Adrenal gland (tissue), 12 donors: Measurements from ENCODE around the gene KCNIP3. TPM values are rescaled to one million over a fixed set of nuclear protein-coding genes. Genes with fewer than 3 reads are reported as not detected.

ENCODE experiments used
- DNase-seq, 7 donors: peaks; one replicate each; pipeline ENCODE4 v3.0.0-alpha.2; 2019 to 2020
- H3K27ac ChIP-seq, 5 donors: fragments of 200-600 bp; sonication (generic) in 4 of 5; 1 replicate in 3 of 5; 2 replicates in 2 of 5; pipeline versions ENCODE4 v1.5.1 to v1.8.0; 2016 to 2020; ENCODE audit warnings: mild to moderate bottlenecking in 1 of 5
- H3K27me3 ChIP-seq: fragments of 200-600 bp; 2 replicates; pipeline ENCODE4 v1.8.0; 2021
- H3K36me3 ChIP-seq, 2 donors: fragments of 200-600 bp; replicated peaks in 1 of 2; 1 replicate in 1 of 2; 2 replicates in 1 of 2; pipeline versions ENCODE4 v1.5.1 to v1.8.0; 2018 to 2022
- H3K4me1 ChIP-seq, 2 donors: fragments of 200-600 bp; replicated peaks in 1 of 2; 1 replicate in 1 of 2; 2 replicates in 1 of 2; pipeline versions ENCODE4 v1.5.1 to v1.8.0; 2018 to 2021
- H3K4me3 ChIP-seq, 4 donors: fragments of 200-600 bp; sonication (generic) in 3 of 4; one replicate each; pipeline ENCODE4 v1.5.1; 2016 to 2018
- H3K9me3 ChIP-seq, 3 donors: fragments of 200-600 bp; sonication (generic) in 1 of 3; replicated peaks in 1 of 3; 1 replicate in 2 of 3; 2 replicates in 1 of 3; pipeline versions ENCODE4 v1.5.1 to v1.8.0; 2016 to 2021
- POLR2A ChIP-seq, 2 donors: fragments of 450-650 bp; IDR thresholded peaks; one replicate each; pipeline ENCODE4 v1.6.1; 2017; ENCODE audit warnings: antibody characterized with exemption in 2 of 2, mild to moderate bottlenecking in 2 of 2, moderate library complexity in 1 of 2
- WGBS, 4 donors: extraction: QIAGEN DNeasy Blood & Tissue Kit in 2 of 4; methylation state at CpG; one replicate each; pipeline versions ENCODE4 v1.1.5 to v1.1.7; 2013 to 2017; 5-methylcytosine and 5-hydroxymethylcytosine counted together
- intact Hi-C, 2 donors: fragments of 100-400 bp; cut with DNase I; formaldehyde crosslinking; loops; one replicate each; pipeline versions ENCODE4 v1.14.1 to v1.15.0; 2022 to 2023
- polyA plus RNA-seq, 3 donors: library from polyadenylated mRNA; stranded (reverse); fragments of 200-250 nt in 2 of 3; fragments of 350-450 nt in 1 of 3; fragmentation: Illumina TruSeq in 1 of 3; extraction: RNeasy Lipid Tissue Mini Kit (QIAGEN cat#74804) in 1 of 3; gene quantifications; one replicate each; pipeline ENCODE4 v1.2.3, GENCODE V29; 2013 to 2014
- total RNA-seq, 9 donors: library from RNA; depleted of rRNA in 4 of 9; stranded (reverse); fragments of >200 nt in 4 of 9; fragments of 120-200 nt in 1 of 9; fragmentation: NEBNext Ultra II Directional in 1 of 9; extraction: Animal tissue kit (Norgen Biotek cat#: 25700) in 1 of 9; gene quantifications; one replicate each; pipeline versions ENCODE4 v1.1.0 to v1.2.4, GENCODE V29; 2013 to 2023
- TF ChIP-seq, protein P1 (sequence below), 6 experiments: fragments of 450-650 bp in 4 of 6; fragments of 200-600 bp in 2 of 6; sonication (generic) in 1 of 6; IDR thresholded peaks; 1 replicate in 5 of 6; 2 replicates in 1 of 6; pipeline versions ENCODE4 v1.5.1 to v1.8.0; 2016 to 2021; ENCODE audit warnings: antibody characterized with exemption in 6 of 6, mild to moderate bottlenecking in 2 of 6, moderate library complexity in 1 of 6
- donor health status: healthy with polysubstance abuse.
- donor health status: Bipolar disorder and iron deficiency.
- donor health status: DM: yes; HTN: yes; CAD: no.
- donor health status: DM: no; HTN: no; CAD: no.
- donor health status: DM: no; HTN: no; CAD: no.
- donor health status: DM: yes; HTN: yes; CAD: no.

Gene KCNIP3
- total and polyA plus RNA-seq, 12 donors: 0.54 to 6.3 (median 1.7) TPM

DNA sequence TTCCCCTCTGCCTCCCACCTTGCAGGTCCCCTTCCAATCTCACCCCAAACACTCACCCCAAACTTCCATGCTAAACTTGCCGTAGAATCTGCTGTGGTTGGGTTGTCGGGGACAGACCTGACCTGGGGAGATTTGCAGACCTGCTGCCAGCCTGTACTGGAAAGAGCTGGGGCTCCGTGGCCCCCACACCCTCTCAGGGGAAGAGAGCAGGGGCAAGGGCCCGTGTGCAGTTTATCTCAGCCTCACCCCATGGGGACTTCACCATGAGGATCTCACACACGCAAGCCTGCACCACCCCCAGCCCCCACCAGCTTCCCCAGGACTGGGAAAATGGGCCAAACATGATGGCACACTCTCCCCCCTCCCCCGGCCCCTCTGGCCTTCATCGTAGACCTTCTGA, 30.7 kb downstream of the KCNIP3 start:
- intact Hi-C loops: no loop called here
- Histone ChIP-seq H3K36me3 (no peaks in the 10 kb centered on the region), H3K4me3 (no peak overlapping the region), H3K4me1 (no peaks in the 10 kb centered on the region), H3K27ac (no peak overlapping the region), H3K9me3 (no peaks in the 10 kb centered on the region), H3K27me3 (no peaks in the 10 kb centered on the region)
- no peak for DNase-seq
- TF ChIP-seq POLR2A (IDR thresholded peaks at IDR 0.05): no peak
- TF ChIP-seq, protein P1, sequence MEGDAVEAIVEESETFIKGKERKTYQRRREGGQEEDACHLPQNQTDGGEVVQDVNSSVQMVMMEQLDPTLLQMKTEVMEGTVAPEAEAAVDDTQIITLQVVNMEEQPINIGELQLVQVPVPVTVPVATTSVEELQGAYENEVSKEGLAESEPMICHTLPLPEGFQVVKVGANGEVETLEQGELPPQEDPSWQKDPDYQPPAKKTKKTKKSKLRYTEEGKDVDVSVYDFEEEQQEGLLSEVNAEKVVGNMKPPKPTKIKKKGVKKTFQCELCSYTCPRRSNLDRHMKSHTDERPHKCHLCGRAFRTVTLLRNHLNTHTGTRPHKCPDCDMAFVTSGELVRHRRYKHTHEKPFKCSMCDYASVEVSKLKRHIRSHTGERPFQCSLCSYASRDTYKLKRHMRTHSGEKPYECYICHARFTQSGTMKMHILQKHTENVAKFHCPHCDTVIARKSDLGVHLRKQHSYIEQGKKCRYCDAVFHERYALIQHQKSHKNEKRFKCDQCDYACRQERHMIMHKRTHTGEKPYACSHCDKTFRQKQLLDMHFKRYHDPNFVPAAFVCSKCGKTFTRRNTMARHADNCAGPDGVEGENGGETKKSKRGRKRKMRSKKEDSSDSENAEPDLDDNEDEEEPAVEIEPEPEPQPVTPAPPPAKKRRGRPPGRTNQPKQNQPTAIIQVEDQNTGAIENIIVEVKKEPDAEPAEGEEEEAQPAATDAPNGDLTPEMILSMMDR (IDR thresholded peaks at IDR 0.05): no peak
- 72 to 100% (median 84%) methylated on average over 2 to 7 of the region's 7 CpGs for WGBS, 4 donors

DNA sequence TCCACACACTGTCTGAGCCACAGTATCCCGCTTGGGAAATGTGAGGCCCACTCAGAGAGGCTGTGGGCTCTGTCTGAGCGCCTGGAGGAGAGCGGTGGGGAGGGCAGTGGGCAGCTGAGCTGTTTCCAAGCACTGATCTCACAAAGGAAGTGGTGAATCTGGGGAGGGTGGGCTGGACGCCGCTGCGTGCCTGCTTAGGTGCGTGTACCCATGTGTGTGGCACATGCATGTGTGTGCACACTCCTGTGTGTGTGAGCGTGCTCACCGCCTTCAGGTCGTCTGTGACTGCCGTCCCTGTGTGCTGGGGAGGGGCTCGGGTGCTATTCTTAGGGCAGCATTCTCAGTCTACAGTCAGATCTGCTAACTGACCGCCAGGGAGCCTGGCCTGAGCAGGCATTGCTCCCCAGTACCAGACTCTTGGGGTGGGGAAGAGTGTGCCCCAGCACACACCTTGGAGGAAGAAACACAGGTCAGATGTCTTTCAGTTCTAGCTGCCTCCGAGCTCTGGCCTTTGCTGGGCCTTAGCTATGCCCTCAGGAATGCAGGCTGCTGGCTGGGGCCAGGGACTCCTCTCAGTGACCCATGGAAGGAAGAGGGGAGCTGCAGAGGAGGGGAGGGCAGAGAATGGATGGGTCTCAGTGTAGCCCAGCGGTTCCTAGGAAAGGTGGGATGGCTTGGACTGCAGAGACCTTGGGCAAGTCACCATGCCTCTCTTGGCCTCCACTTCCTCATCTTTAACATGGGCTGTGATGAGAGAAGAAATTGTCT, 31.4 kb downstream of the KCNIP3 start:
- WGBS, 4 donors: 76 to 82% (median 77%) methylated on average over 12 to 15 of the region's 15 CpGs
- Histone ChIP-seq H3K36me3 (no peaks in the 10 kb centered on the region), H3K9me3 (no peaks in the 10 kb centered on the region), H3K4me3 (no peak overlapping the region), H3K27ac (no peak overlapping the region), H3K4me1 (no peaks in the 10 kb centered on the region), H3K27me3 (no peaks in the 10 kb centered on the region)
- TF ChIP-seq, protein P1 (IDR thresholded peaks at IDR 0.05): no peak
- TF ChIP-seq POLR2A (IDR thresholded peaks at IDR 0.05): no peak
- intact Hi-C loops: no loop called here
- no peak for DNase-seq

DNA sequence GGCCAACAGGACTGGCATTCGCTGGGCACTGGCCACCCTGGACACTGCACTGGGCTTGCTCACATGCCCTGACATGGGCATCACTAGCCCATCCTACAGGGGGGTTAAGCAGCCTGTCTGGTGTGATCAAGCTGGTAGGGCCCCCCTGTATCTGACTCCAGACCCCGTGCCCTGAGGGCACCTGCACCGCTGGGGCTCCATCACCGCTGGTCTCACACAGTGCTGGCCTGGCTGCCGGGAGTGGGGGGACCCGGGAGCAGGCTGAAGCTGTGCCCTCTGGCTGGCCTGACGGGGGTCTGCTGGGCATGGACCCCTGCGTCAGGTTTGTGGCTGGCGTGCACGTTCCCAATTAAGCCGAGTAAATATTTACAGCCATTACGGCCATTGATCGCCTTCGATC, 32.3 kb downstream of the KCNIP3 start:
- Histone ChIP-seq H3K4me3 (no peak overlapping the region), H3K27me3 (no peaks in the 10 kb centered on the region), H3K9me3 (no peaks in the 10 kb centered on the region), H3K27ac (no peak overlapping the region), H3K4me1 (no peaks in the 10 kb centered on the region), H3K36me3 (no peaks in the 10 kb centered on the region)
- intact Hi-C loops: no loop called here
- 90 to 96% (median 92%) methylated on average over 7 to 14 of the region's 14 CpGs for WGBS, 4 donors
- TF ChIP-seq POLR2A (IDR thresholded peaks at IDR 0.05): no peak
- TF ChIP-seq, protein P1 (IDR thresholded peaks at IDR 0.05): no peak
- no peak for DNase-seq

DNA sequence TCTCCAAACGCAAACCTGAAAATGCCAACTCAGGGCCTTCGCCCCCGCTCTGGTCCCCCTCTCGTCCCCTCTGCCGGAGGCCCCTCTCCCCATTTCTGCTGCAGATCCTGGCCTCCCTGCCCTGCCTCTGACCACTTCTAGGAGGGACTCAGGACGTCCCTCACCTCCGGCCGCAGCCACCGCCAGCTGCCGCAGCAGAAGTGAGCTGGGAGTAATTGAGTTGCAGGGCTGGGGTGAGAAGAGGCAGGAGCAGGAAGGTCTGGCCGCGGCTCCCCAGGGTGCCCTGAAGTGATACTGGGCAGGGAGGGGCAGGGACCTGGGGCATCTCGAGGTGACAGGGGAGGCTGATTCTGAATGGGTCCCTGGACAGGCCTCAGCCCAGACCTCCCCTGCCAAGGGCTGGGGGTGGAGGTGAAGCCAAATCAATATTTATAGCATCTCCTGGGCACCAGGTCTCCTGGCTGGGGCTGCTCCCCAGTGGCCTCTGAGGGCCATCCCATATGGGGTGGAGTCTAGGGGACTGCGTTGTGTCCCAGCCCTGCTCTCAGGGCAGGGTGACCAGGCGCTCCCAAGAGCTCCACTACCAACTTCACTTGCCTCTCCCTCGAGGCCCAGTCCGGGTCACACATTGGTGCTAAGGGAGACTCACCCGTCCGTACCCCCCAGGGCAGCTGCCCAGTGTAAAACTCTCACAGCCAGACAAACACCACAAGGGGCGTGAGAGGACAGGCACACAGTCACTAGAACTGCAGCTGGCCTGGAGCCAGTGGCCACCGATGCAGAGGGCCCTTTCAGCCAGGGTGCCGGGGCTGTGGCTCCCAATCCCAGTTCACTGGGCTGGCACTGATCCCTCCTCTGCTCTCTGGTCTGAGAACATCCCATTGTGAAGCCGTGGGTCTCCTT, 33.0 kb downstream of the KCNIP3 start:
- no peak for DNase-seq
- TF ChIP-seq, protein P1 (IDR thresholded peaks at IDR 0.05): no peak
- no peak for TF ChIP-seq POLR2A (IDR thresholded peaks at IDR 0.05)
- Histone ChIP-seq H3K27me3 (no peaks in the 10 kb centered on the region), H3K36me3 (no peaks in the 10 kb centered on the region), H3K27ac (no peak overlapping the region), H3K4me3 (no peak overlapping the region), H3K4me1 (no peaks in the 10 kb centered on the region), H3K9me3 (no peaks in the 10 kb centered on the region)
- intact Hi-C loops: no loop called here
- WGBS, 4 donors: 80 to 86% (median 85%) methylated on average over 13 to 23 of the region's 23 CpGs
